GM12878 (cell line): ENCODE data around the gene SRC. TPM values are rescaled to one million over a fixed set of nuclear protein-coding genes. Genes with fewer than 3 reads are reported as not detected.

Source experiments
- ATAC-seq: fragments of 200-7000 bp; cut with Tn5 transposase; 3 replicates; pipeline ENCODE4 v1.9.1; 2020; ENCODE audit warnings: mild to moderate bottlenecking, moderate library complexity
- BruUV-seq: library from RNA; stranded (reverse); fragments of 400-500 nt; replicated peaks from 2 replicates; lab custom pipeline; 2021; lab: Mats Ljungman, UMichigan
- CTCF ChIA-PET: fragments of 300-600 bp; sonication (Branson Sonifier 250); formaldehyde crosslinking; extraction: SDS; loops from one replicate; lab custom pipeline; 2021; ENCODE audit warnings: inconsistent platforms; lab: Yijun Ruan, JAX
- POLR2A ChIA-PET: fragments of 350-600 bp; formaldehyde crosslinking; extraction: SDS; loops from one replicate; lab custom pipeline; 2021; ENCODE audit warnings: inconsistent platforms; lab: Charles Lee
- RAD21 ChIA-PET: fragments of 300-600 bp; sonication (Branson Sonifier 250); formaldehyde crosslinking; loops from one replicate; lab custom pipeline; 2023; ENCODE audit warnings: antibody characterized with exemption; ENCODE audit not compliant: unreplicated experiment; lab: Charles Lee
- SMC1A ChIA-PET: fragments of 300-600 bp; sonication (Branson Sonifier 250); formaldehyde crosslinking; loops from one replicate; lab custom pipeline; 2023; ENCODE audit not compliant: unreplicated experiment, uncharacterized antibody; lab: Charles Lee
- DNase-seq: peaks from one replicate; pipeline ENCODE4 v3.0.0-alpha.2; 2011; ENCODE audit warnings: low read depth, low spot score
- FAIRE-seq: peaks from 3 replicates; lab custom pipeline; 2011; peaks lifted over from hg19 to GRCh38; lab: Jason Lieb, UNC
- H2AFZ ChIP-seq: 2 replicates; pipeline ENCODE4 v1.6.0; 2011; ENCODE audit warnings: low read depth, low read length, control low read depth; ENCODE audit not compliant: control insufficient read depth
- H3K27ac ChIP-seq: 2 replicates; pipeline ENCODE4 v1.5.1; 2011; ENCODE audit warnings: control low read depth; ENCODE audit not compliant: control insufficient read depth, insufficient read depth
- H3K27me3 ChIP-seq, 2 experiments: replicated peaks in 1 of 2; 2 replicates each; pipeline versions ENCODE4 v1.6.0 to v1.6.1; 2011; ENCODE audit warnings: low read length in 1 of 2; ENCODE audit not compliant: control insufficient read depth in 2 of 2, insufficient read depth in 2 of 2
- H3K36me3 ChIP-seq, 2 experiments: 2 replicates each; pipeline ENCODE4 v1.5.1; 2011; ENCODE audit warnings: low read length in 1 of 2; ENCODE audit not compliant: control insufficient read depth in 2 of 2, insufficient read depth in 2 of 2
- H3K4me1 ChIP-seq: 2 replicates; pipeline ENCODE4 v1.6.1; 2011; ENCODE audit warnings: mild to moderate bottlenecking, low read length, moderate library complexity, mixed read lengths; ENCODE audit not compliant: control insufficient read depth, insufficient read depth
- H3K4me2 ChIP-seq: 2 replicates; pipeline ENCODE4 v1.6.0; 2011; ENCODE audit warnings: control low read depth; ENCODE audit not compliant: control insufficient read depth, insufficient read depth
- H3K4me3 ChIP-seq: fragments of 200-600 bp; sonication (generic); 2 replicates; pipeline ENCODE4 v1.5.1; 2016
- H3K79me2 ChIP-seq: 2 replicates; pipeline ENCODE4 v1.6.0; 2011; ENCODE audit warnings: low read length; ENCODE audit not compliant: control insufficient read depth, insufficient read depth
- H3K9ac ChIP-seq: 2 replicates; pipeline ENCODE4 v1.8.0; 2011; ENCODE audit warnings: low read length, control low read depth, mixed read lengths; ENCODE audit not compliant: control insufficient read depth, insufficient read depth
- H3K9me3 ChIP-seq: replicated peaks from 3 replicates; pipeline ENCODE4 v1.5.1; 2011; ENCODE audit warnings: mild to moderate bottlenecking, low read length; ENCODE audit not compliant: control insufficient read depth, insufficient read depth
- H4K20me1 ChIP-seq: 2 replicates; pipeline ENCODE4 v1.6.0; 2011; ENCODE audit not compliant: control insufficient read depth, insufficient read depth
- NBN ChIP-seq: fragments of 450-650 bp; IDR thresholded peaks from 2 replicates; pipeline ENCODE4 v1.6.1; 2016
- POLR2A ChIP-seq: IDR thresholded peaks from 2 replicates; pipeline ENCODE4 v1.6.1; 2011; ENCODE audit warnings: low read depth, mild to moderate bottlenecking, low read length
- SMAD1 ChIP-seq: fragments of 450-650 bp; IDR thresholded peaks from 2 replicates; pipeline ENCODE4 v1.6.1; 2018; ENCODE audit warnings: mild to moderate bottlenecking, low read depth; ENCODE audit not compliant: partially characterized antibody
- ZNF207 ChIP-seq: fragments of 450-650 bp; IDR thresholded peaks from 2 replicates; pipeline ENCODE4 v1.6.1; 2014; ENCODE audit warnings: antibody characterized with exemption, mild to moderate bottlenecking, borderline replicate concordance
- WGBS: methylation state at CpG from one replicate; pipeline ENCODE4 v1.1.6; 2016; ENCODE audit warnings: low lambda C conversion rate; ENCODE audit not compliant: insufficient replicate concordance, insufficient coverage; ENCODE audit errors: missing lambda C conversion rate; 5-methylcytosine and 5-hydroxymethylcytosine counted together
- in situ Hi-C: fragments of 300-500 bp; cut with MboI; formaldehyde crosslinking; loops from 9 replicates; pipeline ENCODE4 v1.14.3; 2018; ENCODE audit warnings: mixed read lengths
- intact Hi-C: fragments of 100-400 bp; cut with micrococcal nuclease; formaldehyde crosslinking; loops from one replicate; pipeline ENCODE4 v1.14.2; 2022; ENCODE audit not compliant: unreplicated experiment
- polyA plus RNA-seq, 11 experiments: library from polyadenylated mRNA; depleted of rRNA in 4 of 11; unstranded in 6 of 11; stranded (reverse) in 5 of 11; fragments of >200 nt; fragmentation: Nextera tagmentation in 4 of 11; fragmentation: Illumina TruSeq in 1 of 11; extraction: Ambion mirVana in 4 of 11; extraction: Trizol in 1 of 11; gene quantifications; 1 replicate in 1 of 11; 2 replicates in 10 of 11; pipeline versions ENCODE4 v1.2.1 to v1.2.3, GENCODE V29; 2011 to 2016; ENCODE audit warnings: inconsistent platforms in 2 of 11, missing spikeins in 2 of 11, low read depth in 1 of 11
- total RNA-seq, 4 experiments: library from RNA; depleted of rRNA in 3 of 4; stranded (reverse); fragments of >200 nt in 3 of 4; fragmentation: Illumina TruSeq in 1 of 4; extraction: Trizol in 1 of 4; gene quantifications; 2 replicates each; pipeline versions ENCODE4 v1.2.1 to v1.2.3, GENCODE V29; 2013 to 2021
- TF ChIP-seq, protein P1 (sequence below): fragments of 450-650 bp; formaldehyde crosslinking; IDR thresholded peaks from 2 replicates; pipeline ENCODE4 v1.4.0; 2020; ENCODE audit warnings: mild to moderate bottlenecking, moderate library complexity
- TF ChIP-seq, protein P2 (sequence below): IDR thresholded peaks from 2 replicates; pipeline ENCODE4 v1.6.1; 2012; ENCODE audit warnings: mild to moderate bottlenecking, low read depth, low read length
- TF ChIP-seq, protein P3 (sequence below): IDR thresholded peaks from 2 replicates; pipeline ENCODE4 v1.6.1; 2011; ENCODE audit warnings: low read depth, mild to moderate bottlenecking, low read length, moderate library complexity, borderline replicate concordance; ENCODE audit errors: extremely low read depth
- TF ChIP-seq, protein P4 (sequence below): fragments of 450-650 bp; IDR thresholded peaks from 2 replicates; pipeline ENCODE4 v1.6.1; 2018; ENCODE audit warnings: borderline replicate concordance, mild to moderate bottlenecking; ENCODE audit not compliant: partially characterized antibody

SRC gene
- total and polyA plus RNA-seq, 10 of the 15 experiments (the other 5 are each of a cell fraction or from before 2014, with no cell fraction given) = 0.60 to 71.3 (median 27.2) TPM

DNA sequence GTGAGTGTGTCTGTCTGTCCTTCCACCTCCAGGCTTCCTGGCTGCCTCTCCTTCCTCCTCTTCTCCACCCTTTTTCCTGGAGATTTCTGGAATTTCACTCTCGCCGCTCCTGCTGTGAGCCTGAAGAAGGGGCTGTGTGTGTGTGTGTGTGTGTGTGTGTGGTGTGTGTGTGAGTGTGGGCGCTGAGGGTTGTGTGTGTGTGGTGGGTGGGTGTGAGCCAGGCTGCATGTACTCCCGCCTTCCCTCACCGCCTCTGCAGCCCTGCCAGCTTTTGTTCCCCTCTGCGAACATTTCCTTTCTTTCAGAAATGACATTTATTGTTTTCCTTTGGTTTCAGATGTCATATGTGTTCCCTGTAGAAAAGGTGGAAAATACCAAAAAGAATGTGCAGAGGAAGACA lies 76.0 kb downstream of the SRC start (continued):
- TF ChIP-seq, protein P1, sequence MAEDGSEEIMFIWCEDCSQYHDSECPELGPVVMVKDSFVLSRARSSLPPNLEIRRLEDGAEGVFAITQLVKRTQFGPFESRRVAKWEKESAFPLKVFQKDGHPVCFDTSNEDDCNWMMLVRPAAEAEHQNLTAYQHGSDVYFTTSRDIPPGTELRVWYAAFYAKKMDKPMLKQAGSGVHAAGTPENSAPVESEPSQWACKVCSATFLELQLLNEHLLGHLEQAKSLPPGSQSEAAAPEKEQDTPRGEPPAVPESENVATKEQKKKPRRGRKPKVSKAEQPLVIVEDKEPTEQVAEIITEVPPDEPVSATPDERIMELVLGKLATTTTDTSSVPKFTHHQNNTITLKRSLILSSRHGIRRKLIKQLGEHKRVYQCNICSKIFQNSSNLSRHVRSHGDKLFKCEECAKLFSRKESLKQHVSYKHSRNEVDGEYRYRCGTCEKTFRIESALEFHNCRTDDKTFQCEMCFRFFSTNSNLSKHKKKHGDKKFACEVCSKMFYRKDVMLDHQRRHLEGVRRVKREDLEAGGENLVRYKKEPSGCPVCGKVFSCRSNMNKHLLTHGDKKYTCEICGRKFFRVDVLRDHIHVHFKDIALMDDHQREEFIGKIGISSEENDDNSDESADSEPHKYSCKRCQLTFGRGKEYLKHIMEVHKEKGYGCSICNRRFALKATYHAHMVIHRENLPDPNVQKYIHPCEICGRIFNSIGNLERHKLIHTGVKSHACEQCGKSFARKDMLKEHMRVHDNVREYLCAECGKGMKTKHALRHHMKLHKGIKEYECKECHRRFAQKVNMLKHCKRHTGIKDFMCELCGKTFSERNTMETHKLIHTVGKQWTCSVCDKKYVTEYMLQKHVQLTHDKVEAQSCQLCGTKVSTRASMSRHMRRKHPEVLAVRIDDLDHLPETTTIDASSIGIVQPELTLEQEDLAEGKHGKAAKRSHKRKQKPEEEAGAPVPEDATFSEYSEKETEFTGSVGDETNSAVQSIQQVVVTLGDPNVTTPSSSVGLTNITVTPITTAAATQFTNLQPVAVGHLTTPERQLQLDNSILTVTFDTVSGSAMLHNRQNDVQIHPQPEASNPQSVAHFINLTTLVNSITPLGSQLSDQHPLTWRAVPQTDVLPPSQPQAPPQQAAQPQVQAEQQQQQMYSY = no peak
- TF ChIP-seq, protein P2, sequence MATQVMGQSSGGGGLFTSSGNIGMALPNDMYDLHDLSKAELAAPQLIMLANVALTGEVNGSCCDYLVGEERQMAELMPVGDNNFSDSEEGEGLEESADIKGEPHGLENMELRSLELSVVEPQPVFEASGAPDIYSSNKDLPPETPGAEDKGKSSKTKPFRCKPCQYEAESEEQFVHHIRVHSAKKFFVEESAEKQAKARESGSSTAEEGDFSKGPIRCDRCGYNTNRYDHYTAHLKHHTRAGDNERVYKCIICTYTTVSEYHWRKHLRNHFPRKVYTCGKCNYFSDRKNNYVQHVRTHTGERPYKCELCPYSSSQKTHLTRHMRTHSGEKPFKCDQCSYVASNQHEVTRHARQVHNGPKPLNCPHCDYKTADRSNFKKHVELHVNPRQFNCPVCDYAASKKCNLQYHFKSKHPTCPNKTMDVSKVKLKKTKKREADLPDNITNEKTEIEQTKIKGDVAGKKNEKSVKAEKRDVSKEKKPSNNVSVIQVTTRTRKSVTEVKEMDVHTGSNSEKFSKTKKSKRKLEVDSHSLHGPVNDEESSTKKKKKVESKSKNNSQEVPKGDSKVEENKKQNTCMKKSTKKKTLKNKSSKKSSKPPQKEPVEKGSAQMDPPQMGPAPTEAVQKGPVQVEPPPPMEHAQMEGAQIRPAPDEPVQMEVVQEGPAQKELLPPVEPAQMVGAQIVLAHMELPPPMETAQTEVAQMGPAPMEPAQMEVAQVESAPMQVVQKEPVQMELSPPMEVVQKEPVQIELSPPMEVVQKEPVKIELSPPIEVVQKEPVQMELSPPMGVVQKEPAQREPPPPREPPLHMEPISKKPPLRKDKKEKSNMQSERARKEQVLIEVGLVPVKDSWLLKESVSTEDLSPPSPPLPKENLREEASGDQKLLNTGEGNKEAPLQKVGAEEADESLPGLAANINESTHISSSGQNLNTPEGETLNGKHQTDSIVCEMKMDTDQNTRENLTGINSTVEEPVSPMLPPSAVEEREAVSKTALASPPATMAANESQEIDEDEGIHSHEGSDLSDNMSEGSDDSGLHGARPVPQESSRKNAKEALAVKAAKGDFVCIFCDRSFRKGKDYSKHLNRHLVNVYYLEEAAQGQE = no peak
- no peak for TF ChIP-seq POLR2A
- no peak for TF ChIP-seq SMAD1
- TF ChIP-seq NBN = no peak

DNA sequence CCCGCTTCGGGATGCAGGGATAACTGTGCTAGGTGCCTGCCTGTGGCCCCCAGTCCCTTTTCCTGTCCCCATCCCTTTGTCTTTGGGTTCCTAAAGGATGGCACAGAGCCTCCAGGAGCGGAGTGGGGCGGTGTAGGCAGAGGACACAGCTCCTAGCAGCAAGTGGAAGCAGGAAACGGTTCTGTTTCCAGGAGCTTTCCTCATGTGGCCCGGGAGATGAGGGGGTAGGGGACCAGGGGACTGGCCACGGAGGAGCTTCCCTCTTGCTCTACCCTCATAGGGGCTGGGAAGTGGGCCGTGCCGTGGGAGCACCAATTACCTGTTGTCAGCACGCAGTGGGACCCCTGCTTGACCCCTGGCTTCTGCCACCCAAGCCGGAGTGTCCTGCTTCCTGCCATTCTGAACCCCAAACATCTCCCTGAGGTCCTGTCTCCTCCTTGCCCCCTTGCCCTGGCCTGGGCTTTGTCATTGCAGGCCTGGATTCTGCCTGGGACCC lies 76.9 kb downstream of the SRC start:
- Histone ChIP-seq H3K9me3 (no peaks in the 10 kb centered on the region), H3K27me3 (peaks cover 3 to 8% of the 10 kb centered on the region in 2 experiments; a peak in 3 of 4 replicates), H3K4me2 (no peak overlapping the region), H4K20me1 (no peaks in the 10 kb centered on the region), H3K9ac (no peak overlapping the region), H3K4me1 (no peaks in the 10 kb centered on the region), H3K27ac (no peak overlapping the region), H3K79me2 (no peaks in the 10 kb centered on the region), H3K4me3 (no peak overlapping the region), H2AFZ (no peak overlapping the region), H3K36me3 (no peaks in the 10 kb centered on the region)
- ChIA-PET SMC1A (no interaction called here), RAD21 (no interaction called here), CTCF (no interaction called here), POLR2A (no interaction called here)
- no peak for ATAC-seq
- DNase-seq = no peak
- FAIRE-seq = no peak
- in situ Hi-C loops = no loop called here
- TF ChIP-seq, protein P3, sequence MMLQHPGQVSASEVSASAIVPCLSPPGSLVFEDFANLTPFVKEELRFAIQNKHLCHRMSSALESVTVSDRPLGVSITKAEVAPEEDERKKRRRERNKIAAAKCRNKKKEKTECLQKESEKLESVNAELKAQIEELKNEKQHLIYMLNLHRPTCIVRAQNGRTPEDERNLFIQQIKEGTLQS = no peak
- TF ChIP-seq, protein P4, sequence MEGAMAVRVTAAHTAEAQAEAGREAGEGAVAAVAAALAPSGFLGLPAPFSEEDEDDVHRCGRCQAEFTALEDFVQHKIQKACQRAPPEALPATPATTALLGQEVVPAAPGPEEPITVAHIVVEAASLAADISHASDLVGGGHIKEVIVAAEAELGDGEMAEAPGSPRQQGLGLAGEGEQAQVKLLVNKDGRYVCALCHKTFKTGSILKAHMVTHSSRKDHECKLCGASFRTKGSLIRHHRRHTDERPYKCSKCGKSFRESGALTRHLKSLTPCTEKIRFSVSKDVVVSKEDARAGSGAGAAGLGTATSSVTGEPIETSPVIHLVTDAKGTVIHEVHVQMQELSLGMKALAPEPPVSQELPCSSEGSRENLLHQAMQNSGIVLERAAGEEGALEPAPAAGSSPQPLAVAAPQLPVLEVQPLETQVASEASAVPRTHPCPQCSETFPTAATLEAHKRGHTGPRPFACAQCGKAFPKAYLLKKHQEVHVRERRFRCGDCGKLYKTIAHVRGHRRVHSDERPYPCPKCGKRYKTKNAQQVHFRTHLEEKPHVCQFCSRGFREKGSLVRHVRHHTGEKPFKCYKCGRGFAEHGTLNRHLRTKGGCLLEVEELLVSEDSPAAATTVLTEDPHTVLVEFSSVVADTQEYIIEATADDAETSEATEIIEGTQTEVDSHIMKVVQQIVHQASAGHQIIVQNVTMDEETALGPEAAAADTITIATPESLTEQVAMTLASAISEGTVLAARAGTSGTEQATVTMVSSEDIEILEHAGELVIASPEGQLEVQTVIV = no peak
- TF ChIP-seq ZNF207 = no peak
- no TSS peak for BruUV-seq
- intact Hi-C loops = no loop called here
- 18% methylated on average over 10 of the region's 11 CpGs for WGBS
